Measurements from ENCODE around the gene PPP2R5C. TPM values are rescaled to one million over a fixed set of nuclear protein-coding genes. Genes with fewer than 3 reads are reported as not detected.
A peak's percentile ranks its signal among the peaks of the same experiment; 100 is the strongest.

Gene PPP2R5C
- total and polyA plus RNA-seq, 11 donors = 99.4 to 248 (median 204) TPM

- intact Hi-C loops (cut with DNase I) = loop anchor here in 5 of 10 donors (5.0 to 10.0 kb wide), 4 partner anchors 119 to 349 kb away; partner anchors contain the start of genes HSP90AA1 (in 2 of the 5) and ZNF839 (in 2 of the 5)
- ATAC-seq (no peak), DNase-seq (no peak)
- Histone ChIP-seq H3K36me3 (peaks cover 0 to 20% (median 5%) of the 10 kb centered on the region in 9 donors), H3K9me3 (no peaks in the 10 kb centered on the region), H3K27me3 (no peaks in the 10 kb centered on the region), H3K4me3 (peak overlapping the region; percentile 76 to 100 (median 99)), H3K27ac (peak overlapping the region in 10 of 12 donors; percentile 89 to 98 (median 96)), H3K4me1 (peaks cover 0 to 70% (median 52%) of the 10 kb centered on the region in 12 donors)
- TF ChIP-seq, protein P1, sequence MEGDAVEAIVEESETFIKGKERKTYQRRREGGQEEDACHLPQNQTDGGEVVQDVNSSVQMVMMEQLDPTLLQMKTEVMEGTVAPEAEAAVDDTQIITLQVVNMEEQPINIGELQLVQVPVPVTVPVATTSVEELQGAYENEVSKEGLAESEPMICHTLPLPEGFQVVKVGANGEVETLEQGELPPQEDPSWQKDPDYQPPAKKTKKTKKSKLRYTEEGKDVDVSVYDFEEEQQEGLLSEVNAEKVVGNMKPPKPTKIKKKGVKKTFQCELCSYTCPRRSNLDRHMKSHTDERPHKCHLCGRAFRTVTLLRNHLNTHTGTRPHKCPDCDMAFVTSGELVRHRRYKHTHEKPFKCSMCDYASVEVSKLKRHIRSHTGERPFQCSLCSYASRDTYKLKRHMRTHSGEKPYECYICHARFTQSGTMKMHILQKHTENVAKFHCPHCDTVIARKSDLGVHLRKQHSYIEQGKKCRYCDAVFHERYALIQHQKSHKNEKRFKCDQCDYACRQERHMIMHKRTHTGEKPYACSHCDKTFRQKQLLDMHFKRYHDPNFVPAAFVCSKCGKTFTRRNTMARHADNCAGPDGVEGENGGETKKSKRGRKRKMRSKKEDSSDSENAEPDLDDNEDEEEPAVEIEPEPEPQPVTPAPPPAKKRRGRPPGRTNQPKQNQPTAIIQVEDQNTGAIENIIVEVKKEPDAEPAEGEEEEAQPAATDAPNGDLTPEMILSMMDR (IDR thresholded peaks at IDR 0.05) = no peak
- TF ChIP-seq POLR2A (IDR thresholded peaks at IDR 0.05) = no peak
- 20 to 34% (median 29%) methylated on average over 5 of the region's 5 CpGs for WGBS, 4 donors
These were observed 204.5 kb downstream of the PPP2R5C start for GRCh38 chr14:101965770-101966722.

DNA sequence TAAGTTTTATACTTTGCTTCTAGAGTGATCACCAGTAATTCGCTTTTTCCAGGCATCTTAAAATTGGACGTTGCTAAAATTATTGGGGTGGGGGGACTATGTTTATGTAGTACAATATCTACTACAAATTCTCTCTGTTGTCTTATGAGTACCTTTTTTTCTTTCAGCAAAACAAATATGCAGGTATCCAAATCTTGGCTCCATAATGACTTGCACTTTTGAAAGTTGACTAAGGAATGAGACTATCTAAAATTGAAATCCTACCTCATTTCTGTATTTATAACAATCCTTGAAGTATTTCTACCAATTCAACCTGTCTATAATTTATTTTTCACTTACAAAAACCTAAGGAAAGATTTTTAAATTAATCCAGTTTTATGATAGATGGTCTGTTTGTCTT, 205.2 kb downstream of the PPP2R5C start:
- Histone ChIP-seq H3K36me3 (peaks cover 0 to 20% (median 5%) of the 10 kb centered on the region in 9 donors), H3K4me1 (peaks cover 3 to 72% (median 59%) of the 10 kb centered on the region in 12 donors), H3K4me3 (peak overlapping the region in 3 of 12 donors; percentile 99 to 100 (median 100)), H3K27me3 (no peaks in the 10 kb centered on the region), H3K27ac (peak overlapping the region in 7 of 12 donors; percentile 14 to 98 (median 97)), H3K9me3 (no peaks in the 10 kb centered on the region)
- DNase-seq = no peak
- intact Hi-C loops (cut with DNase I) = loop anchor here in 5 of 10 donors (5.0 to 10.0 kb wide), 4 partner anchors 118 to 348 kb away; partner anchors contain the start of genes HSP90AA1 (in 2 of the 5) and ZNF839 (in 2 of the 5)
- WGBS, 4 donors = 47 to 63% (median 56%) methylated on average over 2 of the region's 2 CpGs
- no peak for TF ChIP-seq POLR2A (IDR thresholded peaks at IDR 0.05)
- TF ChIP-seq, protein P1 (IDR thresholded peaks at IDR 0.05) = no peak
- no peak for ATAC-seq

- no peak for ATAC-seq
- Histone ChIP-seq H3K4me3 (no peak overlapping the region), H3K27ac (peak overlapping the region in 1 of 12 donors; percentile 7), H3K9me3 (no peaks in the 10 kb centered on the region), H3K4me1 (peaks cover 8 to 74% (median 63%) of the 10 kb centered on the region in 12 donors), H3K27me3 (no peaks in the 10 kb centered on the region), H3K36me3 (peaks cover 0 to 20% (median 5%) of the 10 kb centered on the region in 9 donors)
- TF ChIP-seq, protein P1 (IDR thresholded peaks at IDR 0.05) = no peak
- no peak for TF ChIP-seq POLR2A (IDR thresholded peaks at IDR 0.05)
- WGBS, 4 donors = 85 to 90% (median 89%) methylated on average over 4 of the region's 4 CpGs
- intact Hi-C loops (cut with DNase I) = loop anchor here in 5 of 10 donors (5.0 to 10.0 kb wide), 4 partner anchors 117 to 347 kb away; partner anchors contain the start of genes HSP90AA1 (in 2 of the 5) and ZNF839 (in 2 of the 5)
- DNase-seq = no peak
These were observed 206.7 kb downstream of the PPP2R5C start for GRCh38 chr14:101968186-101968585.

- ATAC-seq (no peak), DNase-seq (no peak)
- TF ChIP-seq, protein P1 (IDR thresholded peaks at IDR 0.05) = no peak
- no peak for TF ChIP-seq POLR2A (IDR thresholded peaks at IDR 0.05)
- intact Hi-C loops (cut with DNase I) = loop anchor here in 5 of 10 donors (5.0 to 10.0 kb wide), 4 partner anchors 115 to 345 kb away; partner anchors contain the start of genes HSP90AA1 (in 2 of the 5) and ZNF839 (in 2 of the 5)
- Histone ChIP-seq H3K4me3 (no peak overlapping the region), H3K36me3 (peaks cover 0 to 20% (median 5%) of the 10 kb centered on the region in 9 donors), H3K9me3 (no peaks in the 10 kb centered on the region), H3K4me1 (peaks cover 8 to 78% (median 59%) of the 10 kb centered on the region in 12 donors), H3K27me3 (no peaks in the 10 kb centered on the region), H3K27ac (no peak overlapping the region)
- WGBS, 4 donors = 80 to 88% (median 85%) methylated on average over 9 of the region's 9 CpGs
These were observed 208.0 kb downstream of the PPP2R5C start for GRCh38 chr14:101969481-101969880.
